B cell (primary cell): Measurements from ENCODE around the gene TIMM17A. TPM values are rescaled to one million over a fixed set of nuclear protein-coding genes. Genes with fewer than 3 reads are reported as not detected.
"Not testable (repeated sequence)": the region's sequence is repeated elsewhere in the genome, so short reads cannot be mapped to it uniquely, and the experiment has no call there.

Experiments
- ATAC-seq: fragments of 200-7000 bp; cut with Tn5 transposase; one replicate; pipeline ENCODE4 v1.10.0; 2021; ENCODE audit warnings: low read depth, mild to moderate bottlenecking, moderate number of reproducible peaks, moderate library complexity
- CTCF ChIA-PET: fragments of 350-600 bp; sonication (Branson Sonifier 250); formaldehyde crosslinking; loops from one replicate; lab custom pipeline; 2021; ENCODE audit warnings: antibody characterized with exemption, inconsistent platforms; lab: Charles Lee
- POLR2A ChIA-PET: fragments of 350-600 bp; sonication (Branson Sonifier 250); formaldehyde crosslinking; loops from one replicate; lab custom pipeline; 2021; ENCODE audit warnings: antibody characterized with exemption; lab: Charles Lee
- DNase-seq: peaks from one replicate; pipeline ENCODE4 v3.0.0; 2013
- H2AFZ ChIP-seq: 2 replicates; pipeline ENCODE4 v1.6.1; 2012; ENCODE audit warnings: mild to moderate bottlenecking, low read depth, low read length; ENCODE audit not compliant: insufficient read depth, poor library complexity, severe bottlenecking
- H3K27ac ChIP-seq, 2 donors: 1 replicate in 1 of 2; 2 replicates in 1 of 2; pipeline ENCODE4 v1.5.1; 2012 to 2013; ENCODE audit warnings: low read length in 2 of 2, mild to moderate bottlenecking in 2 of 2, moderate library complexity in 1 of 2
- H3K27me3 ChIP-seq, 4 experiments: fragments of 200-600 bp in 1 of 4; sonication (generic) in 1 of 4; replicated peaks in 1 of 4; 1 replicate in 2 of 4; 2 replicates in 2 of 4; pipeline versions ENCODE4 v1.6.1 to v1.7.0; 2013 to 2016; ENCODE audit warnings: low read length in 3 of 4, mild to moderate bottlenecking in 2 of 4, mixed read lengths in 1 of 4, moderate library complexity in 1 of 4; ENCODE audit not compliant: insufficient read depth in 4 of 4, control insufficient read depth in 3 of 4; ENCODE audit errors: control extremely low read depth in 1 of 4
- H3K36me3 ChIP-seq, 2 experiments: replicated peaks in 1 of 2; 1 replicate in 1 of 2; 2 replicates in 1 of 2; pipeline versions ENCODE4 v1.6.1 to v1.7.1; 2013; ENCODE audit warnings: low read length in 1 of 2; ENCODE audit not compliant: insufficient read depth in 2 of 2, control insufficient read depth in 1 of 2; ENCODE audit errors: control extremely low read depth in 1 of 2, extremely low read depth in 1 of 2
- H3K4me1 ChIP-seq, 2 donors: fragments of 200-600 bp in 1 of 2; sonication (generic) in 1 of 2; 1 replicate in 1 of 2; 2 replicates in 1 of 2; pipeline versions ENCODE4 v1.5.1 to v1.6.1; 2013 to 2017; ENCODE audit warnings: low read length in 2 of 2; ENCODE audit not compliant: control insufficient read depth in 2 of 2, insufficient read depth in 2 of 2
- H3K4me2 ChIP-seq: replicated peaks from 2 replicates; pipeline ENCODE3; 2012; ENCODE audit warnings: mild to moderate bottlenecking, low read depth, low read length; ENCODE audit not compliant: poor library complexity, severe bottlenecking
- H3K4me3 ChIP-seq, 5 experiments: fragments of 200-600 bp in 1 of 5; sonication (generic) in 1 of 5; 1 replicate in 3 of 5; 2 replicates in 2 of 5; pipeline versions ENCODE4 v1.5.1 to v1.7.0; 2011 to 2016; ENCODE audit warnings: low read length in 4 of 5, mild to moderate bottlenecking in 4 of 5, low read depth in 2 of 5, control low read depth in 1 of 5, moderate library complexity in 1 of 5; ENCODE audit not compliant: insufficient read depth in 1 of 5; ENCODE audit errors: control extremely low read depth in 1 of 5, extremely low read depth in 1 of 5
- H3K79me2 ChIP-seq: fragments of 200-600 bp; sonication (generic); one replicate; pipeline ENCODE4 v1.6.0; 2016; ENCODE audit warnings: low read length; ENCODE audit not compliant: control insufficient read depth, insufficient read depth
- H3K9ac ChIP-seq: fragments of 200-600 bp; sonication (generic); 2 replicates; pipeline ENCODE4 v1.6.1; 2017; ENCODE audit warnings: mild to moderate bottlenecking, low read length, moderate library complexity
- H3K9me3 ChIP-seq, 3 donors: one replicate each; pipeline versions ENCODE4 v1.6.1 to v1.7.1; 2013; ENCODE audit warnings: low read length in 2 of 3; ENCODE audit not compliant: control insufficient read depth in 2 of 3, insufficient read depth in 1 of 3; ENCODE audit errors: control extremely low read depth in 1 of 3
- H4K20me1 ChIP-seq: 2 replicates; pipeline ENCODE4 v1.6.0; 2012; ENCODE audit warnings: mild to moderate bottlenecking, low read length; ENCODE audit not compliant: insufficient read depth, control insufficient read depth, poor library complexity, severe bottlenecking
- H3K27ac Mint-ChIP-seq: one replicate; pipeline ENCODE4 v1.8.0; 2021; ENCODE audit warnings: mixed read lengths
- H3K27me3 Mint-ChIP-seq: one replicate; pipeline ENCODE4 v1.8.0; 2021; ENCODE audit warnings: mixed read lengths
- H3K4me1 Mint-ChIP-seq: one replicate; pipeline ENCODE4 v1.8.0; 2021; ENCODE audit warnings: mixed read lengths
- H3K4me3 Mint-ChIP-seq: one replicate; pipeline ENCODE4 v1.8.0; 2021; ENCODE audit warnings: mixed read lengths
- H3K9me3 Mint-ChIP-seq: one replicate; pipeline ENCODE4 v1.8.0; 2022; ENCODE audit warnings: mixed read lengths; ENCODE audit not compliant: insufficient read depth
- EZH2 ChIP-seq: IDR thresholded peaks from 2 replicates; pipeline ENCODE4 v1.6.1; 2012; ENCODE audit warnings: borderline replicate concordance, low read depth, mild to moderate bottlenecking, moderate library complexity, low read length; ENCODE audit not compliant: insufficient read depth, poor library complexity, severe bottlenecking
- WGBS: methylation state at CpG from one replicate; pipeline ENCODE4 v1.1.5; 2013; ENCODE audit warnings: missing lambda C conversion rate; ENCODE audit not compliant: insufficient coverage; 5-methylcytosine and 5-hydroxymethylcytosine counted together
- intact Hi-C: fragments of 100-400 bp; cut with micrococcal nuclease; formaldehyde crosslinking; loops from one replicate; pipeline ENCODE4 v1.10.0; 2022
- polyA plus RNA-seq: library from polyadenylated mRNA; depleted of rRNA; stranded (reverse); fragments of >200 nt; gene quantifications from 2 replicates; pipeline ENCODE4 v1.2.3, GENCODE V29; 2012
- total RNA-seq, 2 donors: library from RNA; stranded (reverse); fragments of 120-200 nt in 1 of 2; gene quantifications; 1 replicate in 1 of 2; 2 replicates in 1 of 2; pipeline versions ENCODE4 v1.2.3 to v1.2.4, GENCODE V29; 2013 to 2022
- TF ChIP-seq, protein P1 (sequence below): fragments of 200-600 bp; IDR thresholded peaks from one replicate; pipeline ENCODE4 v1.8.0; 2022; ENCODE audit warnings: antibody characterized with exemption, mild to moderate bottlenecking

The TIMM17A gene
- total and polyA plus RNA-seq, 2 donors (not counting 1 experiment from before 2014, with no cell fraction given): 13.7 to 31.5 TPM

DNA sequence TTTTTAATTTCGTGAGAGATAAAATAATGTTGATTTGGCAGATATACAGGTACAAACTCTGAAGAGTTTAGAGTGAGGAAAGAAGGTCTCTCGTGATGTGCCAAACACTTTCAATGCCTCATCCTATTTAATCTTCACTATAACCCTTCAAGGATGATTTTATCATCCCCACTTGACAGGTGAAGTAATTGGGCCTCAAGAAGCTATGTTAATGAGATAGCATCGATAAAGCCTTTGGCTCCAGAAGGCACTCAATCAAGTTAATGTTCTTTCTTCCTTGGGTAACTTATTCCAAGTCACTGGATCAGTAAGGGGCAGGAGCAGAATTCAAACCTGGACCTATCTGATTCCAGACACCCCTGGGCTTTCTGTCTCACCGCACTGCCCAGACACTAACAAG, 16.2 kb upstream of the TIMM17A start:
- Mint-ChIP-seq H3K4me1 (no peaks in the 10 kb centered on the region), H3K27me3 (peaks cover 36% of the 10 kb centered on the region), H3K27ac (no peak overlapping the region), H3K9me3 (no peaks in the 10 kb centered on the region), H3K4me3 (no peak overlapping the region)
- DNase-seq (no peak), ATAC-seq (no peak)
- no peaks in the 10 kb centered on the region for H3K9me3 ChIP-seq
- no peaks in the 10 kb centered on the region for H3K36me3 ChIP-seq
- TF ChIP-seq, protein P1, sequence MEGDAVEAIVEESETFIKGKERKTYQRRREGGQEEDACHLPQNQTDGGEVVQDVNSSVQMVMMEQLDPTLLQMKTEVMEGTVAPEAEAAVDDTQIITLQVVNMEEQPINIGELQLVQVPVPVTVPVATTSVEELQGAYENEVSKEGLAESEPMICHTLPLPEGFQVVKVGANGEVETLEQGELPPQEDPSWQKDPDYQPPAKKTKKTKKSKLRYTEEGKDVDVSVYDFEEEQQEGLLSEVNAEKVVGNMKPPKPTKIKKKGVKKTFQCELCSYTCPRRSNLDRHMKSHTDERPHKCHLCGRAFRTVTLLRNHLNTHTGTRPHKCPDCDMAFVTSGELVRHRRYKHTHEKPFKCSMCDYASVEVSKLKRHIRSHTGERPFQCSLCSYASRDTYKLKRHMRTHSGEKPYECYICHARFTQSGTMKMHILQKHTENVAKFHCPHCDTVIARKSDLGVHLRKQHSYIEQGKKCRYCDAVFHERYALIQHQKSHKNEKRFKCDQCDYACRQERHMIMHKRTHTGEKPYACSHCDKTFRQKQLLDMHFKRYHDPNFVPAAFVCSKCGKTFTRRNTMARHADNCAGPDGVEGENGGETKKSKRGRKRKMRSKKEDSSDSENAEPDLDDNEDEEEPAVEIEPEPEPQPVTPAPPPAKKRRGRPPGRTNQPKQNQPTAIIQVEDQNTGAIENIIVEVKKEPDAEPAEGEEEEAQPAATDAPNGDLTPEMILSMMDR: no peak
- no peak for TF ChIP-seq EZH2
- 100% methylated on average over 1 of the region's 4 CpGs for WGBS
- no peak overlapping the region for H3K9ac ChIP-seq
- no peaks in the 10 kb centered on the region for H3K79me2 ChIP-seq
- no peak overlapping the region for H3K27ac ChIP-seq
- H3K4me3 ChIP-seq: no peak overlapping the region
- intact Hi-C loops: no loop called here
- no peak overlapping the region for H2AFZ ChIP-seq
- no peak overlapping the region for H3K4me2 ChIP-seq
- H3K4me1 ChIP-seq: no peaks in the 10 kb centered on the region
- H3K27me3 ChIP-seq: peaks cover 0 to 20% (median 6%) of the 10 kb centered on the region in 4 experiments
- CTCF ChIA-PET: no interaction called here
- POLR2A ChIA-PET: no interaction called here
- H4K20me1 ChIP-seq: no peaks in the 10 kb centered on the region

DNA sequence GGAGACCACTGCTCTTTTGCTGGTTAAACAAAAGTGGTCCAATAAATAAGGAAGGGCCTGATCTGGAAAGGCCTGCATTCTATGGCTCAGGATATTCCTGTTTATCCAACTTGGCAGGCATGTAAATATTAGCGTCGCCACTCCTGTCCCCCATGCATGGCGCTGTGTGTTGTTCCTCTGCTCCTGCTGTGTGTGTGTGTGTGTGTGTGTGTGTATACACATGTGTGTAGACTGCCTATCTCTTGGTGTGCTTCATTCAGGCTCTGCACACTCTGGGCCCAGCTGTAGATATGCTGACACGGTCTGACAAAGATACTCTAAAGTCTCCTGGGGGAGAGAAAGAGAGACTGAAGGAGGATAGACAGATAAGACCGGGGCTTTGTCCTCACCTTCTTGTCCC, 15.7 kb upstream of the TIMM17A start:
- H3K36me3 ChIP-seq: no peaks in the 10 kb centered on the region
- no peaks in the 10 kb centered on the region for H3K79me2 ChIP-seq
- no peaks in the 10 kb centered on the region for H4K20me1 ChIP-seq
- H3K27me3 ChIP-seq: peaks cover 0 to 21% (median 7%) of the 10 kb centered on the region in 4 experiments
- CTCF ChIA-PET: no interaction called here
- H2AFZ ChIP-seq: no peak overlapping the region
- intact Hi-C loops: no loop called here
- DNase-seq (no peak), ATAC-seq (no peak)
- H3K9me3 Mint-ChIP-seq: no peaks in the 10 kb centered on the region
- POLR2A ChIA-PET: no interaction called here
- H3K9ac ChIP-seq: no peak overlapping the region
- no peak overlapping the region for H3K27ac ChIP-seq
- no peak overlapping the region for H3K4me3 Mint-ChIP-seq
- no peak for TF ChIP-seq EZH2
- TF ChIP-seq, protein P1: no peak
- H3K4me2 ChIP-seq: no peak overlapping the region
- peaks cover 36% of the 10 kb centered on the region for H3K27me3 Mint-ChIP-seq
- no peaks in the 10 kb centered on the region for H3K4me1 ChIP-seq
- 91% methylated on average over 5 of the region's 5 CpGs for WGBS
- no peak overlapping the region for H3K27ac Mint-ChIP-seq
- no peaks in the 10 kb centered on the region for H3K4me1 Mint-ChIP-seq
- no peaks in the 10 kb centered on the region for H3K9me3 ChIP-seq
- no peak overlapping the region for H3K4me3 ChIP-seq

DNA sequence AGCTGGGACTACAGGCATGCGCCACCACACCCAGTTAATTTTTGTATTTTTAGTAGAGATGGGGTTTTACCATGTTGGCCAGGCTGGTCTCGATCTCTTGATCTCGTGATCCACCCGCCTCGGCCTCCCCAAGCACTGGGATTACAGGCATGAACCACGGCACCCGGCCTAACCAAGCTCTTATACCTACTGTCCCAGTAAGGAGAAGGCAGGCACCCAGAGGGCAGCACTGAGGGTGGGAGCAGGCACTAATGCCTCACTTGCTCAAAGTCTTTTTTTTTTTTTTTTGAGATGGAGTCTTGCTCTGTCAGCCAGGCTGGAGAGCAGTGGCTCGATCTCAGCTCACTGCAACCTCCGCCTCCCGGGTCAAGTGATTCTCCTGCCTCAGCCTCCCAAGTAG, 15.0 kb upstream of the TIMM17A start:
- CTCF ChIA-PET, H3K9me3 Mint-ChIP-seq, H3K4me1 ChIP-seq, H3K27ac Mint-ChIP-seq, H3K36me3 ChIP-seq, H3K4me3 Mint-ChIP-seq, H3K4me3 ChIP-seq, H3K4me1 Mint-ChIP-seq, H3K9ac ChIP-seq, H3K9me3 ChIP-seq, H3K4me2 ChIP-seq, POLR2A ChIA-PET, DNase-seq, H4K20me1 ChIP-seq, H3K27ac ChIP-seq, ATAC-seq, H3K79me2 ChIP-seq, intact Hi-C loops, H2AFZ ChIP-seq: not testable (repeated sequence)
- H3K27me3 ChIP-seq: peaks cover 0 to 29% (median 12%) of the 10 kb centered on the region in 4 experiments
- H3K27me3 Mint-ChIP-seq: peaks cover 37% of the 10 kb centered on the region
- WGBS: 92% methylated on average over 7 of the region's 10 CpGs
